ENCODE data around the gene DNAH17. TPM values are rescaled to one million over a fixed set of nuclear protein-coding genes. Genes with fewer than 3 reads are reported as not detected.

DNAH17 gene
- 0.13 and 0.33 TPM in 2 replicates for total RNA-seq (2021)
- long read RNA-seq, partial matches to known transcripts: 0 of 30 reads
- long read RNA-seq, other reads (novel, unspliced or antisense): 30 of 30 reads

DNA sequence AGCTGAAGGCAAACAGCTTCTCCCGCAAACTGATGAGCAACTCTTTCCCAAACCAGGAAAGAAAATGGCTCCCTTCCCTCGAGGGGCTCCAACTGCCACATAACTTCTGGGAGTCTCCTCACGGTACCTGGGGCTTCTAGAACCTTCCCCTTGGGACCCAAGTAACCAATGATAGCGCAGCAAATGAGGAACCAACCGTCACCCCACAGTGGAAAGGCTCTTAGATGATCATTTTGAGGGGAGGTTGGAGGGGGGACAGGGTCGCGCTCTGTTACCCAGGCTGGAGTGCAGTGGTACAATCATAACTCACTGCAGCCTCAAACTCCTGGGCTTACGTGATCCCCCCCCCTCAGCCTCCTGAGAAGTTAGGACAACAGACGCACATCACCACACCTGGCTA is at the start of gene DNAH17:
TSS of gene DNAH17 (minus strand) at position 101 of the 400 bp plus-strand sequence. CDS start 2,339 bp downstream, outside the sequence.
- H3K9me3 Mint-ChIP-seq: peaks cover 5 to 10% of the 10 kb centered on the region in 2 experiments; a peak in 3 of 5 replicates
- no CpG with 5 or more reads among the region's 9 CpGs for WGBS (ENCODE audit: extremely low coverage, insufficient read length, low lambda C conversion rate)

More for the DNA sequence above, at the start of gene DNAH17:
- Histone ChIP-seq H3K56ac (ENCODE audit: insufficient read length, low read depth, low read length) (no peak within 1 kb of the TSS), H3K9ac (ENCODE audit: extremely low read depth, insufficient read length, low read length) (no peak within 1 kb of the TSS), H2AFZ (ENCODE audit: low read length) (no peak within 1 kb of the TSS), H3K23me2 (ENCODE audit: insufficient read length, low read depth, low read length, poor library complexity, severe bottlenecking) (no peaks in the 10 kb centered on the region), H2AK5ac (ENCODE audit: insufficient read length, low read length) (no peak within 1 kb of the TSS), H2BK5ac (ENCODE audit: insufficient read length, low read length) (no peak within 1 kb of the TSS), H3K9me3 (ENCODE audit: control insufficient read depth, low read depth, low read length) (no peaks in the 10 kb centered on the region), H3K79me2 (ENCODE audit: insufficient read depth, low read length) (no peaks in the 10 kb centered on the region), H3K4me2 (ENCODE audit: insufficient read depth, insufficient read length, low read length) (no peak within 1 kb of the TSS), H4K20me1 (ENCODE audit: control insufficient read depth, insufficient read depth, insufficient read length) (no peaks in the 10 kb centered on the region), H3K4ac (ENCODE audit: low read depth, low read length) (no peak within 1 kb of the TSS), H4K5ac (ENCODE audit: insufficient read length, low read depth, low read length) (no peak within 1 kb of the TSS), H3K23ac (ENCODE audit: insufficient read length, low read depth, low read length) (no peak within 1 kb of the TSS), H3K18ac (ENCODE audit: insufficient read length, low read depth, low read length) (no peak within 1 kb of the TSS), H3K14ac (ENCODE audit: insufficient read depth, low read length) (no peak within 1 kb of the TSS), H2BK12ac (ENCODE audit: insufficient read length, low read depth, low read length) (no peak within 1 kb of the TSS), H3K27me3 (ENCODE audit: insufficient read depth, low read length) (no peaks in the 10 kb centered on the region), H2BK20ac (ENCODE audit: low read depth, low read length, poor library complexity, severe bottlenecking) (no peak within 1 kb of the TSS), H2BK15ac (ENCODE audit: low read depth, low read length) (no peak within 1 kb of the TSS), H2BK120ac (ENCODE audit: low read depth, low read length, poor library complexity, severe bottlenecking) (no peak within 1 kb of the TSS), H4K8ac (replicated peaks; ENCODE audit: insufficient read length, low read depth, low read length) (no peak within 1 kb of the TSS), H4K91ac (ENCODE audit: insufficient read length, low read depth, low read length) (no peak within 1 kb of the TSS), H3K4me1 (ENCODE audit: insufficient read depth, low read length) (0 out of 2 replicates have a peak, but pooled peaks cover 3% of the 10 kb centered on the region), H3K27ac (ENCODE audit: insufficient read length, low read depth, low read length) (no peak within 1 kb of the TSS), H3K79me1 (ENCODE audit: insufficient read depth, low read depth, low read length, poor library complexity, severe bottlenecking) (no peaks in the 10 kb centered on the region), H3T11ph (ENCODE audit: low read length) (no peak within 1 kb of the TSS)
- Mint-ChIP-seq H3K27me3 (ENCODE audit: low read depth) (peaks cover 9% of the 10 kb centered on the region), H3K4me3 (no peak within 1 kb of the TSS), H3K36me3 (ENCODE audit: insufficient read depth in 1 of 3, low read depth in 3 of 3) (peaks cover 0 to 4% (median 0%) of the 10 kb centered on the region in 3 experiments; a peak in 2 of 7 replicates), H3K4me1 (peaks cover 21 to 37% of the 10 kb centered on the region in 2 experiments), H3K27ac (no peak within 1 kb of the TSS)
- no peak for DNase-seq
- no peak for TF ChIP-seq CTCF (conservative IDR thresholded peaks at IDR 0.05)

Data from H9 (cell line).